Adipose tissue (tissue), 3 donors: ENCODE results near the gene TNRC6B. TPM values are rescaled to one million over a fixed set of nuclear protein-coding genes. Genes with fewer than 3 reads are reported as not detected.
"Not testable (repeated sequence)": the region's sequence is repeated elsewhere in the genome, so short reads cannot be mapped to it uniquely, and the experiment has no call there.

Experiments used
- H3K27ac ChIP-seq: one replicate; pipeline ENCODE4 v1.5.1; 2013; ENCODE audit warnings: low read depth, low read length
- WGBS, 3 donors: extraction: QIAGEN DNeasy Blood & Tissue Kit; methylation state at CpG; one replicate each; pipeline ENCODE4 v1.1.7; 2013; 5-methylcytosine and 5-hydroxymethylcytosine counted together
- polyA plus RNA-seq, 3 donors: library from polyadenylated mRNA; stranded (reverse); fragments of 200-250 nt; gene quantifications; one replicate each; pipeline ENCODE4 v1.2.3, GENCODE V29; 2013
- donor health status: healthy with polysubstance abuse.
- donor health status: Bipolar disorder and iron deficiency.
- donor health status: healthy.

The TNRC6B gene
- polyA plus RNA-seq, 3 donors = 1.7 to 7.2 (median 3.4) TPM

DNA sequence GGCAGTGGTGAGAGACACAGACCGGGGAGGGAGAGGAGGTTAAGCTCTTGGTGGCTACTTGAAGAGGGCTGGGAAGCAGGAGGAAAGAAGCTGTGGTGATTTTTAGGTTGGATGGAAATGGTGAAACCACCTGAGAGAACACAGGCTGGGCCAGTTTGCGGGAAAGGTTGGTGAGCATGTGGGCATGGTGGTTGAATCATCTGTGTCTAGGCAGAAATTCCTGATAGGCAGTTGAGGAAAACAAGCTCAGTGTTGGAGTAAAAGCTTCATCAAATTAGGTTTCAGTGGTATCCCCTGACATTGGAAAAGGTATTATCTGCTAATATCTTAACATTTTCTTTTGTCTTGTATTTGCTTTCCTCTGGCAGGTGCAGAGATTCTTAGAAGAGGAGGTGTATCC, 188.3 kb downstream of the TNRC6B start:
- no peak overlapping the region for H3K27ac ChIP-seq
- 94 to 100% (median 96%) methylated on average over 2 of the region's 2 CpGs for WGBS, 3 donors

DNA sequence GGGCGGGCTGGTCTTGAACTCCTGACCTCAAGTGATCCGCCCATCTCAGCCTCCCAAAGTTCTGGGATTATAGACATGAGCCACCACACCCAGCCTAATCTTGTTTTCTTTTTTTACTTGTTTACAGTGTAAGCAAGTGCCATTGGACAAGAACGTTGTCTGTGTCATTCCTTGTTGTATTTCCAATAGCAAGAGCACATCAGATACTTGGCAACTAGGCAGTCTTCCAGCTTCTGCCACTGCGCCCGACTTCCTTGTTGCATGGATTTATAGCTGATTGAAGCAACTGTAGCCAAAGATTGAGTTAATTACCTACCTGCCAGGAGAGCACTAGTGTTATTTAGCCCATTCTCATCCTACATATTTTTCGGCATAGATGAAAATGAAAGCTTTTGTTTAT, 189.6 kb downstream of the TNRC6B start:
- no peak overlapping the region for H3K27ac ChIP-seq
- 60 to 73% (median 73%) methylated on average over 6 of the region's 6 CpGs for WGBS, 3 donors

DNA sequence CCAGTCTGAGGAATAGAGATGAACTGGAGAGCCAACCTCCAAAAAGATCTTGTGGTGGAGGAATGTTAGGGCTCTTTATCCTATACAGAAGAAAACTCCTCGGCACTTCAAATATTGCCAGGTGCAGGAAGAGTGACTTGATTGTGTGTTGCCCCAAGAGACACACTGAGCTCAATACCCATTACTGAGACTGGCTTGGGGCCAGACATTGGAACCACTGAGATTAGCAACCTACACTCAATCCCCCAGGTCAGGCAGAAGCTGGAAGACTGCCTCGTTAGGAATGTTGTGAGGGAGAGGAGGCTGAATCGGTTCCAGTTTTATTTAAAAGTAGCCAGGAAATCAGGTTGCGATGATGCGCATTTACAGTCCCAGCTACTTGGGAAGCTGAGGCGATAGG, 190.3 kb downstream of the TNRC6B start:
- WGBS, 3 donors = 70 to 77% (median 73%) methylated on average over 6 of the region's 6 CpGs
- no peak overlapping the region for H3K27ac ChIP-seq

DNA sequence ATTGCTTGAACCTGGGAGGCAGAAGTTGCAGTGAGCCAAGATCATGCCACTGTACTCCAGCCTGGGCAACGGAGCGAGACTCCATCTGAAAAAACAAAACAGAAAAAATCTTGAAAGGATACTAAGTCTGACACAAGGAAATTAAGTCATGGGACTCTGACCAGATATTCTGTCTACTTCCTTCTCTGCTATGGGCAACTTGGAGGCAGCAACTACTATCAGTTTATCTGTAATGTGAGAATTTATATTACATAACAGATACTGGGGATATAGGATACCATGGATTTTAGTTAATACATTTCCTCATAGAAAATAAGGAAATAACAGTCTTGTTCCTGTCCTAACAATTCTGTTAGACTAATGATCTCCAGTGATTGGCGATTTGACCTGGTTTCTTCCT, 191.1 kb downstream of the TNRC6B start:
- 80 to 88% (median 88%) methylated on average over 3 of the region's 3 CpGs for WGBS, 3 donors
- H3K27ac ChIP-seq = no peak overlapping the region

DNA sequence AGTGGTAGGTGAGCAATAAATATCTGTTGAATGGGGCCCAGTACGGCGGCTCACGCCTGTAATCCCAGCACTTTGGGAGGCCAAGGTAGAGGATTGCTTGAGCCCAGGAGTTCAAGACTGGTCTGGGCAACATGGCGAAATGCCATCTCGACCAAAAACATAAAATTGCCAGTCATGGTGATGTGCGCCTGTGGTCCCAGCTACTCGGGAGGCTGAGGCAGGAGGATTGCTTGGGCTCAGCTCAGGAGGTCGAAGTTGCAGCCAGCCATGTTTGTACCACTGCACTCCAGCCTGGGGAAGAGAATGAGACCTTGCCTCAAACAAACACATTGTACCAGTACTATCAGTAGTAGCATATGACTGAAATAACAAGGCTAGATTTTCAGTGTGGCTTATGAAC, 196.8 kb downstream of the TNRC6B start:
- H3K27ac ChIP-seq = no peak overlapping the region
- 94 to 97% (median 95%) methylated on average over 8 of the region's 8 CpGs for whole genome bisulfite sequencing, 3 donors

DNA sequence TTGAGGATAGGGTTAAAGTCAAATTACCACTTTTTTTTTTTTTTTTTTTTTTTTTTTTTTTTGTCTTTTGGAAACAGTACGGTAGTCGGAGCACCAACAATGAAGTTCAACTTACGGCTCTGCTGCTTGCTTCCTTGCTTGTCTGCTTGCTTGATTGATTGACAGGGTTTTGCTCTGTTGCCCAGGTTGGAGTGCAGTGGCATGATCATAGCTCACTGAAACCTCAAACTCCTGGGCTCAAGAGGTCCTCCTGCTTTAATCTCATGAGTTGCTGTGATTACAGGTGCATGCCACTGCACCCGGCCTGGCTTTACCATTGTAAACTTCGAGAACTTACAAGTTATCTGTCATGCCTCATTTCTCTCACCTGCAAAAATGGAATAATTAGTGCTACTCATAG, 198.4 kb downstream of the TNRC6B start:
- no peak overlapping the region for H3K27ac ChIP-seq
- 44 to 87% (median 76%) methylated on average over 5 of the region's 5 CpGs for WGBS, 3 donors

DNA sequence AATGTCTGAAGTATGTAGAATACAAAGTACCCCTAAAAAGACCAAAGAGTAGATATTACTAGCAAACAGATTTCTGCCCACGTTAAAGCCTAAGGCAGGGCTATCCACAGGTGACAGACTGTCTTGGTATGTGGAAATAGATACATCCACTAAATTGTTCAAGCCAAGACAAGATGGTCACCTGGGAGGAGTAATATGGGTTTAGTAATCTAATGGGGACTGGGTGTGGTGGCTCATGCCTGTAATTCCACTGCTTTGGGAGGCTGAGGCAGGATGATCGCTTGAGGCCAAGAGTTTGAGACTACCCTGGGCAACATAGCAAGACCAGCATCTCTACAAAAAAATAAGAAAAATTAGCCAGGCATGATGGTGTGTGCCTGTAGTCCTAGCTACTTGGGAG, 200.2 kb downstream of the TNRC6B start:
- WGBS, 3 donors = 96 to 100% (median 98%) methylated on average over 2 of the region's 2 CpGs
- H3K27ac ChIP-seq = no peak overlapping the region

DNA sequence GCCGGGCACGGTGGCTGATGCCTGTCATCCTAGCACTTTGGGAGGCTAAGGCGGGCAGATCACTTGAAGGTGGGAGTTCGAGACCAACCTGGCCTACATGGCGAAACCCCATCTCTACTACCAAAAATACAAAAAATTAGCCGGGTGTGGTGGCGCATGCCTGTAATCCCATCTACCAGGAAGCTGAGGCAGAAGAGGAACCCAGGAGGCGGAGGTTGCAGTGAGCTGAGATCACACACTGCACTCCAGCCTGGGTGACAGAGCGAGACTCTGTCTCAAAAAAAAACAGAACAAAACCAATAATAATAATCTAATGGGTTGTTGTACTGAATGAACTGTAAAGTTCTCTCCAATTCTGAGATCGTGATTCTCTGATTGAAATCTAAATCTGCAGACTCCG, 200.7 kb downstream of the TNRC6B start:
- 81 to 96% (median 87%) methylated on average over 11 of the region's 11 CpGs for WGBS, 3 donors

DNA sequence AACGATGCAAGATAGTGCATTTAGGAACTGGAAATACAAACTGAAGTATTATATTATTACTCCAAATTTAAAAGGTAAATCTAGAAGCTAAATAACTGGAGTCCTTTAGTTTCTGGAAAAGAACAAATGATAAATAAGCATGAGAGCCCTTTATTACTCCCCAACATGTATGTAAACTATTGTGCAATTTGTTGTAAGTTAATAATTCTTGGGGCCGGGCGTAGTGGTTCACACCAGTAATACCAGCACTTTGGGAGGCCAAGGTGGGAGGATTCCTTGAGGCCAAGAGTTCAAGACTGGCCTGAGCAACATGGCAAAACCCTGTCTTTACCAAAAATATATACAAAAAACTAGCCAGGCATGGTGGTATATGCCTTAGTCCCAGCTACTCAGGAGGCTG, 203.7 kb downstream of the TNRC6B start:
- 89 to 97% (median 96%) methylated on average over 3 of the region's 3 CpGs for WGBS, 3 donors

More for the DNA sequence above, 200.7 kb downstream of the TNRC6B start:
- not testable (repeated sequence) for H3K27ac ChIP-seq

DNA sequence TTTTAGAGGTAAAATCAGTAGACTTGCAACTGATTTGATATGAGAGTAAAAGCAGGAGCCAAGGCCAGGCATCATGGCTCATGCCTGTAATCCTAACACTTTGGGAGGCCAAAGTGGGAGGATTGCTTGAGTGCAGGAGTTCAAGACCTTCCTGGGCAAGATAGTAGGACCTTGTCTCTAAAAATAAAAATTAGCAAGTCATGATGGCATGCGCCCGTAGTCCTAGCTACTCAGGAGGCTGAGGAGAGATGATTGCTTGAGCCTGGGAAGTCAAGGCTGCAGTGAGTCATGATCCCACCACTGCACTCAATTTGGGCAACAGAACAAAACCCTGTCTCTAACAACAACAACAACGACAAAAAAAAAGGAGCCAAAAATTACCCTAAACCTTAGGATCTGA, 206.2 kb downstream of the TNRC6B start:
- no peak overlapping the region for H3K27ac ChIP-seq
- 64 to 90% (median 69%) methylated on average over 3 of the region's 3 CpGs for WGBS, 3 donors

More for the DNA sequence above, 203.7 kb downstream of the TNRC6B start:
- no peak overlapping the region for H3K27ac ChIP-seq

DNA sequence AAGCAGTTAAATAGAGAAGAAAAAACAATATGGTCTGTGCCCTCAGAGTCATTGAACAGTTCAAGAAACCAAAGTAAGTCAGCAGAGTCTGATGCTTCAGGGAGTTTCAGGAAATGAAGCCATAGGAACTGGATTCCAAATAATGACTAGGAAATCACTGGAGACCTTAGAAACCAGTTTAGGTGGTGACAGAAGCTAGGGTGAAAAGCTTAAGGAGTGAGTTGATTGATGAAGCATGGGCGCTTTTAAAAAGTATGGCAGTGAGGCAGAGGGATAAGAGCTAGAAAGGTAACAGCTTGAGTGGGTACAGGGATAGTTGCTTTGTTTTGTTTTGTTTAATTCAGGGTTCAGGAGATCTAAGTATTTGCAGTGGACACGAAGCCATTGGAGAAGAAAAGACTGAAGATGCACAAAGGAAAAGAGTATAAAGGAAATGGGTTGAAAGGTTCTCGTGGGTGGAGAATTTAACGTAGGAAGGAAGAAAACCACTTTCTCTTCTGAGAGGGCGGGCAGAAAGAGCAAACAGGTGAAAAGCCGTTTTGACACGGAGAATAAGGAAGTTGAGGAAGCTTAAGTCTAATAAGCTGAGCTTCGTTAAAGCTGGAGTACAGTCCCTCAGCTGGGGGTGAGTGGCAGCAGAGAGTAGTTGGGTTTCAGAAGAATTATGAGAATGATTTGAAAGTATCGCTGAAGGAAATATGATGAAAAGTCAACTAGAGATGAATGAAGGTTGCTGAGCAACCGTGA, 207.5 kb downstream of the TNRC6B start:
- H3K27ac ChIP-seq = no peak overlapping the region
- WGBS, 3 donors = 41 to 49% (median 46%) methylated on average over 10 of the region's 10 CpGs

Other genes with a start within 250 kb of the TNRC6B start
- under 1 TPM in 1 of 3 donors, not detected in 2; 0.56 TPM for gene TMA7B, start 217.5 kb upstream of the TNRC6B start, polyA plus RNA-seq
- 1 to 10 TPM in 2 of 3 donors, under 1 TPM in 1; 0.11 to 8.4 (median 1.2) TPM for gene FAM83F, start 183.0 kb upstream of the TNRC6B start, polyA plus RNA-seq
- 10 to 100 TPM; 38.4 to 44.5 (median 44.0) TPM for gene ADSL, start 168.6 kb downstream of the TNRC6B start, polyA plus RNA-seq
- 100 to 1,000 TPM in 1 of 3 donors, 10 to 100 TPM in 2; 54.1 to 103 (median 57.5) TPM for gene SGSM3, start 192.7 kb downstream of the TNRC6B start, polyA plus RNA-seq